Placental pericyte (primary cell): ENCODE results near the gene ZCCHC2. TPM values are rescaled to one million over a fixed set of nuclear protein-coding genes. Genes with fewer than 3 reads are reported as not detected.

Source experiments
- total RNA-seq: library from RNA; depleted of rRNA; stranded (reverse); fragments of >200 nt; gene quantifications from 2 replicates; pipeline ENCODE4 v1.2.3, GENCODE V29; 2012

ZCCHC2 gene
- total RNA-seq: 8.0 and 9.6 TPM in 2 replicates

GRCh38 chr18:62522504-62523254 lies at the start of gene ZCCHC2:
Gene ZCCHC2, plus strand, starts transcription at chr18:62523025. Its CDS starts 400 bp downstream, at chr18:62523425.

Other genes with a start within 250 kb of the ZCCHC2 start
- gene TNFRSF11A, start 197.7 kb upstream of the ZCCHC2 start, total RNA-seq: under 0.01 and 0.43 TPM in 2 replicates
- gene PHLPP1, start 192.5 kb downstream of the ZCCHC2 start, total RNA-seq: 5.9 and 10.0 TPM in 2 replicates